CMK (cell line): Measurements from ENCODE around the gene RHBDD3.
"Not testable (repeated sequence)": the region's sequence is repeated elsewhere in the genome, so short reads cannot be mapped to it uniquely, and the experiment has no call there.

Experiments used
- DNase-seq: peaks from one replicate; pipeline ENCODE4 v3.0.0-alpha.2; 2010; ENCODE audit warnings: low read depth

Gene RHBDD3

GRCh38 chr22:29251981-29252911, 15.5 kb downstream of the RHBDD3 start:
- DNase-seq: no peak

GRCh38 chr22:29251265-29251664, 16.5 kb downstream of the RHBDD3 start:
- no peak for DNase-seq

GRCh38 chr22:29247891-29248290, 19.9 kb downstream of the RHBDD3 start:
- not testable (repeated sequence) for DNase-seq

- DNase-seq: no peak
These were observed 22.0 kb downstream of the RHBDD3 start for GRCh38 chr22:29245626-29246385.

- DNase-seq: no peak
These were observed 22.8 kb downstream of the RHBDD3 start for GRCh38 chr22:29244785-29245625.

- DNase-seq: no peak
These were observed 23.8 kb downstream of the RHBDD3 start for GRCh38 chr22:29243874-29244446.

GRCh38 chr22:29240481-29240880, 27.3 kb downstream of the RHBDD3 start:
- not testable (repeated sequence) for DNase-seq

GRCh38 chr22:29233277-29233877, 34.4 kb downstream of the RHBDD3 start:
- no peak for DNase-seq

- no peak for DNase-seq
These were observed 35.5 kb downstream of the RHBDD3 start for GRCh38 chr22:29231971-29232959.

- no peak for DNase-seq
These were observed 36.6 kb downstream of the RHBDD3 start for GRCh38 chr22:29230972-29231875.

GRCh38 chr22:29226351-29226981, 41.3 kb downstream of the RHBDD3 start:
- DNase-seq: no peak

GRCh38 chr22:29225422-29226090, 42.2 kb downstream of the RHBDD3 start:
- DNase-seq: no peak

- no peak for DNase-seq
These were observed 42.8 kb downstream of the RHBDD3 start for GRCh38 chr22:29224859-29225410.

- DNase-seq: no peak
These were observed 43.5 kb downstream of the RHBDD3 start for GRCh38 chr22:29224121-29224858.

GRCh38 chr22:29219881-29220670, 47.7 kb downstream of the RHBDD3 start:
- DNase-seq: no peak

- DNase-seq: not testable (repeated sequence)
These were observed 48.4 kb downstream of the RHBDD3 start for GRCh38 chr22:29219409-29219782.
